ENCODE measurements around the gene KCNT2.

DNA sequence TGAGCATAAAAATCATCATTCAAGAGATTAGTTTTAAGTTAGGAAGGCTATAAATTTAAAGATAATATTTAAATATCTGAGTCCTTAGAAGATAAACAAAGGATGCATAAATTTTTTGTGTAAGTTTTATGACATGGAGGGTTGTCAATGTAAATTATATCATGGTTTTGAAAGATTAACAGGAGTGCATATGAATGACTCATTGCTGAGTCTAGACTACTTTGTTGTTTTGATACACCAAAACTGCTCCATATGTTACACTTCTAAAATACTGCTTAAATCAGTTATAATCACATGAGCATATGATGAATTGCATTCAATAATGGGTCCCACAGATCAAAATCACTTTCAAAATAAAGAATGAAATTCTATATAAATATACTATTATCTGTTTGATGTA is 312.5 kb downstream of the KCNT2 start:
- TF ChIP-seq, protein P1, sequence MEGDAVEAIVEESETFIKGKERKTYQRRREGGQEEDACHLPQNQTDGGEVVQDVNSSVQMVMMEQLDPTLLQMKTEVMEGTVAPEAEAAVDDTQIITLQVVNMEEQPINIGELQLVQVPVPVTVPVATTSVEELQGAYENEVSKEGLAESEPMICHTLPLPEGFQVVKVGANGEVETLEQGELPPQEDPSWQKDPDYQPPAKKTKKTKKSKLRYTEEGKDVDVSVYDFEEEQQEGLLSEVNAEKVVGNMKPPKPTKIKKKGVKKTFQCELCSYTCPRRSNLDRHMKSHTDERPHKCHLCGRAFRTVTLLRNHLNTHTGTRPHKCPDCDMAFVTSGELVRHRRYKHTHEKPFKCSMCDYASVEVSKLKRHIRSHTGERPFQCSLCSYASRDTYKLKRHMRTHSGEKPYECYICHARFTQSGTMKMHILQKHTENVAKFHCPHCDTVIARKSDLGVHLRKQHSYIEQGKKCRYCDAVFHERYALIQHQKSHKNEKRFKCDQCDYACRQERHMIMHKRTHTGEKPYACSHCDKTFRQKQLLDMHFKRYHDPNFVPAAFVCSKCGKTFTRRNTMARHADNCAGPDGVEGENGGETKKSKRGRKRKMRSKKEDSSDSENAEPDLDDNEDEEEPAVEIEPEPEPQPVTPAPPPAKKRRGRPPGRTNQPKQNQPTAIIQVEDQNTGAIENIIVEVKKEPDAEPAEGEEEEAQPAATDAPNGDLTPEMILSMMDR (IDR thresholded peaks at IDR 0.05) = no peak
- no peak for TF ChIP-seq POLR2A (IDR thresholded peaks at IDR 0.05)

Measured in sigmoid colon (tissue), 3 donors.